A172 (cell line): ENCODE measurements around the gene ZSWIM3. TPM values are rescaled to one million over a fixed set of nuclear protein-coding genes. Genes with fewer than 3 reads are reported as not detected.
"Not testable (repeated sequence)": the region's sequence is repeated elsewhere in the genome, so short reads cannot be mapped to it uniquely, and the experiment has no call there.

ENCODE experiments used
- DNase-seq: peaks from one replicate; pipeline ENCODE4 v3.0.0-alpha.2; 2015; ENCODE audit warnings: low spot score
- total RNA-seq: library from RNA; depleted of rRNA; stranded (reverse); fragments of >200 nt; shearing (Covaris generic); gene quantifications from 2 replicates; pipeline ENCODE4 v1.2.3, GENCODE V29; 2014

The ZSWIM3 gene
- total RNA-seq, 1 experiment from 2014 or later = 4.2 TPM

GRCh38 chr20:45860560-45861220 lies 3.3 kb downstream of the ZSWIM3 start:
- peak; percentile 31 for DNase-seq

- DNase-seq = no peak
Observed at GRCh38 chr20:45861221-45862075, 4.0 kb downstream of the ZSWIM3 start.

- DNase-seq = no peak
Observed at GRCh38 chr20:45863543-45864470, 6.4 kb downstream of the ZSWIM3 start.

GRCh38 chr20:45866454-45866853 lies 9.0 kb downstream of the ZSWIM3 start:
- DNase-seq = no peak

GRCh38 chr20:45867136-45867818 lies 9.9 kb downstream of the ZSWIM3 start:
- DNase-seq = no peak

GRCh38 chr20:45867819-45868176 lies 10.4 kb downstream of the ZSWIM3 start:
- peak; percentile 69 for DNase-seq

GRCh38 chr20:45872626-45873025 lies 15.2 kb downstream of the ZSWIM3 start:
- DNase-seq = no peak

- no peak for DNase-seq
Observed at GRCh38 chr20:45873409-45874103, 16.1 kb downstream of the ZSWIM3 start.

- not testable (repeated sequence) for DNase-seq
Observed at GRCh38 chr20:45874104-45874481, 16.7 kb downstream of the ZSWIM3 start.

- DNase-seq = no peak
Observed at GRCh38 chr20:45874576-45874975, 17.2 kb downstream of the ZSWIM3 start.

- DNase-seq = no peak
Observed at GRCh38 chr20:45878076-45878761, 20.8 kb downstream of the ZSWIM3 start.

GRCh38 chr20:45880988-45881788 lies 23.8 kb downstream of the ZSWIM3 start, which contains the start of gene ZSWIM1:
TSS of gene ZSWIM1 (plus strand) at chr20:45881227. CDS start at chr20:45882593, 1,366 bp downstream.
- DNase-seq = peak; percentile 98

GRCh38 chr20:45882469-45883099 lies 25.2 kb downstream of the ZSWIM3 start:
- no peak for DNase-seq

- no peak for DNase-seq
Observed at GRCh38 chr20:45883100-45883469, 25.7 kb downstream of the ZSWIM3 start.

GRCh38 chr20:45886590-45887345 lies 29.4 kb downstream of the ZSWIM3 start:
- DNase-seq = no peak

GRCh38 chr20:45887346-45887715 lies 29.9 kb downstream of the ZSWIM3 start, which contains the start of gene SPATA25:
TSS of gene SPATA25 (minus strand) at chr20:45887622. CDS start at chr20:45887590, 32 bp downstream.
- no peak for DNase-seq

- no peak for DNase-seq
Observed at GRCh38 chr20:45888681-45889080, 31.3 kb downstream of the ZSWIM3 start.
